Chondrocyte (in vitro differentiated cells): Measurements from ENCODE around the gene CGRRF1. TPM values are rescaled to one million over a fixed set of nuclear protein-coding genes. Genes with fewer than 3 reads are reported as not detected.

Source experiments
- DNase-seq: peaks from one replicate; pipeline ENCODE4 v3.0.0; 2021; ENCODE audit warnings: mixed read lengths, low spot score
- H3K27ac Mint-ChIP-seq: one replicate; pipeline ENCODE4 v1.8.0; 2021; ENCODE audit warnings: mild to moderate bottlenecking, moderate library complexity, mixed read lengths; ENCODE audit not compliant: unreplicated experiment
- H3K27me3 Mint-ChIP-seq: 2 replicates; pipeline ENCODE4 v1.8.0; 2021; ENCODE audit warnings: low read depth, mixed read lengths
- H3K36me3 Mint-ChIP-seq: 2 replicates; pipeline ENCODE4 v1.8.0; 2021; ENCODE audit warnings: low read depth, mixed read lengths
- H3K4me1 Mint-ChIP-seq: 2 replicates; pipeline ENCODE4 v1.8.0; 2021; ENCODE audit warnings: low read depth, mild to moderate bottlenecking, mixed read lengths
- H3K4me3 Mint-ChIP-seq: one replicate; pipeline ENCODE4 v1.8.0; 2021; ENCODE audit warnings: mild to moderate bottlenecking, moderate library complexity, mixed read lengths; ENCODE audit not compliant: unreplicated experiment
- H3K9me3 Mint-ChIP-seq: 2 replicates; pipeline ENCODE4 v1.8.0; 2021; ENCODE audit warnings: low read depth, mixed read lengths
- total RNA-seq: library from RNA; stranded (reverse); gene quantifications from 3 replicates; pipeline ENCODE4 v1.2.1, GENCODE V29; 2021
- TF ChIP-seq, protein P1 (sequence below): fragments of 200-600 bp; sonication (generic); IDR thresholded peaks from 2 replicates; pipeline ENCODE4 v1.5.0; 2021; ENCODE audit warnings: antibody characterized with exemption, mild to moderate bottlenecking, moderate library complexity

CGRRF1 gene
- total RNA-seq, 1 donor from 2014 or later, result 17.6 TPM

DNA sequence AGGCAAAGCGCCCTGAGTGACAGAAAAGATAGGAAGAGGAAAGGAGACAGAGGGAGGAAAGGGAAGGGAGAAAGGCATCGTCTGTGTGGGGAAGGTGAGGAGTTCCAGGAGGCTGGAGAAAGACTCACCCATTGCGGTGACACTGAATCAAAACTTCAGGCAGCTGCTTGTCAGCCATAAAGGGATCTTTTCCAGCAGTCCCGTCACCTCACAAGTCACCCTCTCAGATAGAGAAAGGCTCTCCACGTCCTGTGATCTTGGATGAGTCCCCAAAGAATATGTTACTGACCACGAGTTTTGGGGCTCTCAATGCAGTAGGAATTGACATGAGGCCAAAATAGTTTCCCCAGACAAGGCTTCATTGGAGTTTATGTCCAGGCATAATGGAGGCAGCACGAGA lies 11.1 kb upstream of the CGRRF1 start:
- DNase-seq, result no peak
- Mint-ChIP-seq H3K27ac (no peak overlapping the region), H3K36me3 (no peaks in the 10 kb centered on the region), H3K27me3 (peaks cover 2% of the 10 kb centered on the region), H3K4me3 (no peak overlapping the region), H3K4me1 (peaks cover 4% of the 10 kb centered on the region), H3K9me3 (no peaks in the 10 kb centered on the region)
- TF ChIP-seq, protein P1, sequence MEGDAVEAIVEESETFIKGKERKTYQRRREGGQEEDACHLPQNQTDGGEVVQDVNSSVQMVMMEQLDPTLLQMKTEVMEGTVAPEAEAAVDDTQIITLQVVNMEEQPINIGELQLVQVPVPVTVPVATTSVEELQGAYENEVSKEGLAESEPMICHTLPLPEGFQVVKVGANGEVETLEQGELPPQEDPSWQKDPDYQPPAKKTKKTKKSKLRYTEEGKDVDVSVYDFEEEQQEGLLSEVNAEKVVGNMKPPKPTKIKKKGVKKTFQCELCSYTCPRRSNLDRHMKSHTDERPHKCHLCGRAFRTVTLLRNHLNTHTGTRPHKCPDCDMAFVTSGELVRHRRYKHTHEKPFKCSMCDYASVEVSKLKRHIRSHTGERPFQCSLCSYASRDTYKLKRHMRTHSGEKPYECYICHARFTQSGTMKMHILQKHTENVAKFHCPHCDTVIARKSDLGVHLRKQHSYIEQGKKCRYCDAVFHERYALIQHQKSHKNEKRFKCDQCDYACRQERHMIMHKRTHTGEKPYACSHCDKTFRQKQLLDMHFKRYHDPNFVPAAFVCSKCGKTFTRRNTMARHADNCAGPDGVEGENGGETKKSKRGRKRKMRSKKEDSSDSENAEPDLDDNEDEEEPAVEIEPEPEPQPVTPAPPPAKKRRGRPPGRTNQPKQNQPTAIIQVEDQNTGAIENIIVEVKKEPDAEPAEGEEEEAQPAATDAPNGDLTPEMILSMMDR, result no peak

DNA sequence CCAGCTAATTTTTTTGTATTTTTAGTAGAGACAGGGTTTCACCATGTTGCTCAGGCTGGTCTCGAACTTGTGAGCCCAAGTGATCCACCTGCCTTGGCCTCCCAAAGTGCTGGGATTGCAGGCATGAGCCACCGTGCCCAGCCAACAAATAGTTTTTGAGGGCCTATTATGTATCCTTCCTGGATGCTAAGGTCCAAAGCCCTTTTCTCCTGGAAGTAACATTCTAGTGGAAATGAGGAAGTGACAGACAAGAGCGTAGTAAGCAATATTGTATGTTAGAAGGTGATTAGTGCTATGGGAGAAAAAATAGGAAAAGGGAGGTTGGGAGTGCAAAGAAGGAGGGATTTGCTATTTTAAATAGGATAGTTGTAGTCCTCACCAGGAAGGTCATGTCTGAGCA lies 9.0 kb upstream of the CGRRF1 start:
- TF ChIP-seq, protein P1, result no peak
- H3K27me3 Mint-ChIP-seq, result peaks cover 2% of the 10 kb centered on the region
- no peak for DNase-seq
- H3K9me3 Mint-ChIP-seq, result no peaks in the 10 kb centered on the region
- H3K36me3 Mint-ChIP-seq, result no peaks in the 10 kb centered on the region
- peaks cover 4% of the 10 kb centered on the region for H3K4me1 Mint-ChIP-seq
- no peak overlapping the region for H3K4me3 Mint-ChIP-seq
- H3K27ac Mint-ChIP-seq, result no peak overlapping the region

DNA sequence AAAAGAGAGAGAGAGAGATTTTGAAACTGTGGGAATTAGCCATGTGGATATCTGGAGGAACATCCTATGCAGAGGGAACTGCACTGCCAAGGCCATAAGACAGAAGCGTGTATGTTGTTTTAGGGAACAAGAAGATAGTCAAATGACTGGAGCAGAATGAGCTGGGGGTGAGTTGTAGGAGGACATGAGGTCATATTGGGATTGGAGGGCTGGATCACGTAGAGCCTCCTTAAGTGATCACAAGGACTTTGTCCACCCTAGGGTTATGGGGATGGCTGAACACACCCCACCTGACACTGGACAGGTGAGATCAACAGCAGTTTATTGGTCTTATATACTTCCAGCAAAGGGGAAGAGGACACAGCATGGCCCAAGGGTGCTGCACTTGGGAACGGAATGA lies 8.2 kb upstream of the CGRRF1 start:
- DNase-seq, result no peak
- Mint-ChIP-seq H3K9me3 (no peaks in the 10 kb centered on the region), H3K4me3 (no peak overlapping the region), H3K4me1 (peaks cover 4% of the 10 kb centered on the region), H3K27me3 (peaks cover 2% of the 10 kb centered on the region), H3K36me3 (no peaks in the 10 kb centered on the region), H3K27ac (no peak overlapping the region)
- TF ChIP-seq, protein P1, result no peak

DNA sequence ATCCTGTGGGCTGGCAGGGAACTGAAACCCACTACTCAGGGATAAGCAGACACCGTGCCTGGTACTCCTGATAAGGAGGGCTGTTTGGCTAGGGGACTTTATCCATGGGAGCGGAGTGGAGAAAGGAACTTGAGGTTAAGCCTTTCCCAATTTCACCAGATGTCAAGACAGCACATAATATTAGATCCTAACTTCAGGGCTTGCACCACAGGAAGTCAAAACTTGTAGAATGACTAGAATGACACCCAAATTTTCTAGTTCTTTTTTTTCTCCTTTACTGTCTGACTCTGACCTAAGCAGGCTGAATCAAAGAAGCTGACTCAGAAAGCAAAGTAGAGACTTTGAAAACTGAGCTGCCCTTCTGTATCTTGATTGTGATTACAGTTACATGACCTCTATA lies 7.1 kb upstream of the CGRRF1 start:
- Mint-ChIP-seq H3K4me1 (peaks cover 4% of the 10 kb centered on the region), H3K4me3 (no peak overlapping the region), H3K36me3 (no peaks in the 10 kb centered on the region), H3K27ac (no peak overlapping the region), H3K27me3 (peaks cover 2% of the 10 kb centered on the region), H3K9me3 (no peaks in the 10 kb centered on the region)
- TF ChIP-seq, protein P1, result no peak
- no peak for DNase-seq

DNA sequence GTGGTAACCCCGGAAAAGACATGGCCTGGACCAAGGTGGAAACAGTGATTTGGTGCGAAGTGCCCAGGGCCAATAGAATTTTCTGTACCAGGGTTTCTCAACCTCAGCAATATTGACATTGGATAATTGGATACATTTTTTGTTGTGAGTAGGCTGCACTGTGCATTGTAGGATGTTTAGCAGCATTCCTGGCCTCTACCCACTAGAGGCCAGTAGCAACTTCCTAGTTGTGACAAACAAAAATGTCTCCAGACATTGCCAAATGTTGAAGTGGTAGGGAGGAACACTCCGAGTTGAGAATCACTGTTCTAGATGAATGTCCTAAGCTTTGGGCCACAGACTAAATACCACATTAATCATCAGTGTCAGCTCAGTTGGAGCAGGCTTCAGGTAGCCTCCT lies 6.2 kb upstream of the CGRRF1 start:
- Mint-ChIP-seq H3K27ac (no peak overlapping the region), H3K4me3 (no peak overlapping the region), H3K9me3 (no peaks in the 10 kb centered on the region), H3K36me3 (no peaks in the 10 kb centered on the region), H3K4me1 (no peaks in the 10 kb centered on the region), H3K27me3 (no peaks in the 10 kb centered on the region)
- TF ChIP-seq, protein P1, result peak; percentile 76
- no peak for DNase-seq
